HS-27A (cell line): ENCODE data around the gene PALB2.
"Not testable (repeated sequence)": the region's sequence is repeated elsewhere in the genome, so short reads cannot be mapped to it uniquely, and the experiment has no call there.

Source experiments
- DNase-seq: peaks from one replicate; pipeline ENCODE4 v3.0.0-alpha.2; 2012; ENCODE audit warnings: low read depth, missing footprints

The PALB2 gene

DNA sequence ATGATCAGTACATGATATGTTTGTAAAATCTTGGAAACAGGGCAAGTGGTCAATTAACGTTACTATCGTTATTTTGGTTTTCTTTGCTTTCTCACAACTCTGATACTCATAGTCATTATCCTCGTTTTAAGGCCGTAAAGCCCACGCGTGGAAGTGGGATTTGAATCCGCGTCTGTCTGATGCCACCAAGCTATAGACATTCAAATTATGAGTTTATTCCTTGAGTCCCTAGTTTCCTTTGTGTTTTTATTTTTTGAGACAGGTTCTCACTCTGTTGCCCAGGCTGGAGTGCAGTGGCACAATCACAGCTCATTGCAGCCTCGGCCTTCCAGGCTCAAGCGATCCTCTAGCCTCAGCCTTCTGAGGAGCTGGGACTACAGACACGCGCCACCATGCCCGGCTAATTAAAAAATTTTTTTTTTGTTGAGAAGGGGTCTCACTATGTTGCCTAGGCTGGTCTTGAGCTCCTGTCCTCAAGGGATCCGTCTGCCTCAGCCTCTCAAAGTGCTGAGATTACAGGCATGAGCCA lies 1.2 kb upstream of the PALB2 start:
- no peak for DNase-seq

DNA sequence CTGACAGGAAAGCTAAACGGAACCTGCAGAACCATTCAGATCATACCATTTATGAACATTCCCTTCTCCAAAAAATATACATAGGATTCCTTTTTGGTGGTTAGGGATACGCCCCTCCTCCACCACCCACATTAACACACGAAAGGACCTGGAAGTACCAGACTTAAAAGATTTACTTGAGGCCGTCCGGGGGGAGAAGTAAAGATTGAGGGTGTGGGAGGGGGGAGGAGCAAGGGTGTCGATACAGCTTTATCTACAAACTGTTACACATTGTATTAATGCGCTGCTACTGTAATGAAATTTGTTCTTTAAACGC lies 537 bp downstream of the PALB2 start:
- DNase-seq, result no peak

DNA sequence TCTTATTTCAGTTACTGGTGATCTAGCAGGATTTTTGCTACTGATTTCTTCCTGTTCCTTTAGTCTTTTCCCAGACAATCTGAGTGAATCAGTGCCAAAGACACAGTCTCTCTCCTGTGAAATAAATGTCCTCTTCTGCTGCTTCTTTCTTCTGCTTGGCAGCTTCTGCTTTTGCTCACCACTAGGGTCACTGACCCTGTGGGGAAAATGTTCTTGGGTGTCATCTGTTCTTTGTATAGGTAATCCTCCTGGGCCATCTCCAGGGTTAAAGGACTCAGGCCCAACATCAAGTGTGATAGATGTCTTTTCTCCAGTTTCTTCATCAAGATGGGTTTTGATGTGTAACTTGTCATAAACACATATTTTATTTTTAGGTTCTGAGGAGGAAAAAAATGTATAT lies 5.2 kb downstream of the PALB2 start:
- DNase-seq, result no peak

DNA sequence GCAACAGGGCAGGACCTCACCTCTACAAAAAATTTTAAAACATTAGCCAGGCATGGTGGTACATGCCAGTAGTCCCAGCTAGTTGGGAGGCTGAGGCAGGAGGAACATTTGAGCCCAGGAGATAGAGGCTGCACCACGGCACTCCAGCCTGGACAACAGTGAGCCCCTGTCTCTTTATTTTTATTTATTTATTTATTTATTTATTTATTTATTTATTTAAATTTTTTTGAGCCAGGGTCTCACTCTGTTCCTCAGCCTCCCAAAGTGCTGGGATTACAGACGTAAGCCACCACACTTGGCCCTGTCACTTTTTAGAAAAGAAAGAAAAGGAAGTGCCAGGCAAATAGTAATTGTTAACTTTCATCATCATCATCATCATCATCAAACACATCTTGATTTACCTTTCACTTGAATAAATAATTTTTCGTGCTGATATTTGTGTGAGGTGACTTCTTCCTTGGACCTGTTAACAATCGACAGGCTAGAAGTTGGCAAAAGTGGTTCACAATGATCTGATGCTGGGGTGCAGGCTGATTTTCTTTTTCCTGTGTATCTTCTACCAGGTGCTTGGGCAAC lies 6.6 kb downstream of the PALB2 start:
- DNase-seq, result no peak

DNA sequence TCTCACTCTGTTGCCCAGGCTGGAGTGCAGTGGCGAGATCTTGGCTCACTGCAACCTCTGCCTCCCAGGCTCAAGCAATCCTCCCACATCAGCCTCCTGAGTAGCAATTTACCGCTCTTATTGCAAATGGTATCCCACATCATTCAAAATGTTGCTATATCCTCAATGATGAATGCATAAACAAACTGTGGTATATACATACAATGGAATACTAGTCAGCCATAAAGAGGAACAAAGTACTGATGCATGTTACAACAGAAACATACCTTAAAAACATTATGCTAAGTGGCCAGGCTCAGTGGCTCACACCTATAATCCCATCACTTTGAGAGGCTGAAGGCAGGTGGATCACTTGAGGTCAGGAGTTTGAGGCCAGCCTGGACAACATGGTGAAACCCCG lies 9.2 kb downstream of the PALB2 start:
- not testable (repeated sequence) for DNase-seq

DNA sequence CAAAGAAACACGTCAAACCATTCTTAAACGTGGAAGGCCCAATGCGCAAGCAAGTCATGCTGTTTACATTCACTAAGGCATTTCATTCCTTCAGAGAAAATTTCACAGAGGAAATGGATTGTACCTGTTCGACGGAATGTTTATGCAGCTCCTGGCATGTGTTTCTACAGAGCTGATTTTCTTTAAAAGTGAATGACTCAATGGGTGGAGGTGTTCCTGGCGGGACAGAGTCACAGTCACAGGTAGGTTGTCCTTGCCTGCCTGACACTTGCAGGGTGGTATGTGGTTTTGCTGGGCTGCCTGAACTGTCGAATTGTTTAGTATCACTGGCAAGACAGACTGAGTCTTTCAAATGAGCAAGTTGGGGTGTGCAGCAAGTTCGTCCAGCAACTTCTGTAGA lies 11.6 kb downstream of the PALB2 start:
- no peak for DNase-seq

DNA sequence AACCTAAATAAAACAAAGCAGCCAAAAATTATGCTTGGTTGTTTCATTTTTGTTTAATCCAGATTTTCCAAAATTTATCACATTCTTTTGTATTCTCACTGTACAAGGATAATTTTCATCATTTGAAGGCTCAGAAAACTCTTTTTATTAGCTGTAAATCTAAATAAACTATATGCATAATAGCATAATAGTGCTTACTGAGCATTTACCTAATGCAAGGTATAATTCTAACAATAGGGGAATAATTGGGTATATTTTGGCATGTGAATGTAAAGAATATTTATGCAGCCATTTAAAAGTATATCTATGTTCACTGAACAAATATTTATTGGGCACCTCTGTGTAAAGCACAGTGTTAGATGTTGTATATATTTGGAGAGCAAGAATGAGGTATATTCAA lies 17.0 kb downstream of the PALB2 start:
- DNase-seq, result no peak

DNA sequence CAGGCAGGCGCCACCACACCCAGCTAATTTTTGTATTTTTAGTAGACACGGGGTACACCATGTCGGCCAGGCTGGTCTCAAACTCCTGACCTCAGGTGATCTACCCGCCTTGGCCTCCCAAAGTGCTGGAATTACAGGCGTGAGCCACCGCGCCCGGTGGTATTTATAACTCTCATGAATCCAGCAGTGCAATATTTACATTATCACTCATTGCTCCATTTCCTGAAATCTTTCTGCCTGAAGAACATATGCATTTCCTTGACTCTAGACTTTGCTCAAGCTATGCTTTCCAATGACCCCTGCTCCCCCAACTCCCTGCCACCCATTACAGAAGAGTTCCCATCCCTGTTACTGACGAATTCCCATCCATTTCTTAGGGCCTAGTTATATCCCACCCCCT lies 25.3 kb downstream of the PALB2 start:
- no peak for DNase-seq

DNA sequence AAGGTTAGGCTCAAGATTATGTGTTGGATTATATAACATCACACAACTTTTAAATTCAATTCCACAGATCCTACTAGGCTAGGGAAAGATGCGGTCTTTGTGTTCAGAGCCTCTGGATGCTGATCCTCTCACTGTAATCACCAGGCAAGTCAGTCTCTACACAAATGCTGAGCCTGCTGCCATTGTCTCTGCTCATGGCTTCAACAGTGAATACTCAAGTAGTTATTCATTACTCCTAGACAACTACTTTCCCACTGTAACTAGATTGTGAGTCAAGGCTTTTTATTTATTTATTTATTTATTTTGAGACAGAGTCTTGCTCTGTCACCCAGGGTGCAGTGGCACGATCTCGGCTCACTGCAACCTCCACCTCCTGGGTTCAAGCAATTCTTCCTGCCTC lies 29.2 kb downstream of the PALB2 start:
- no peak for DNase-seq

DNA sequence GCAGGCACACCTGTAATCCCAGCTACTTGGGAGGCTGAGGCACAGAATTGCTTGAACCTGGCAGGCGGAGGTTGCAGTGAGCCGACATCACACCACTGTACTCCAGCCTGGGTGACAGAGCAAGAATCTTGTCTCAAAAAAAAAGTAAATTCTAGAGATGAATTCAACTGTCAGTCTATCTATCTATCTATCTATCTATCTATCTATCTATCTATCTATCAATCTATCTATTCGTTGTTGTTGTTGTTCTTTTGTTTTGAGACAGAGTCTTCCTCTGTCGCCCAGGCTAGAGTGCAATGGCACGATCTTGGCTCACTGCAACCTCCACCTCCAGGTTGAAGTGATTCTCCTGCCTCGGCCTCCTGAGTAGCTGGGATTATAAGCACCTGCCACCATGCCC lies 30.2 kb downstream of the PALB2 start:
- DNase-seq, result not testable (repeated sequence)

DNA sequence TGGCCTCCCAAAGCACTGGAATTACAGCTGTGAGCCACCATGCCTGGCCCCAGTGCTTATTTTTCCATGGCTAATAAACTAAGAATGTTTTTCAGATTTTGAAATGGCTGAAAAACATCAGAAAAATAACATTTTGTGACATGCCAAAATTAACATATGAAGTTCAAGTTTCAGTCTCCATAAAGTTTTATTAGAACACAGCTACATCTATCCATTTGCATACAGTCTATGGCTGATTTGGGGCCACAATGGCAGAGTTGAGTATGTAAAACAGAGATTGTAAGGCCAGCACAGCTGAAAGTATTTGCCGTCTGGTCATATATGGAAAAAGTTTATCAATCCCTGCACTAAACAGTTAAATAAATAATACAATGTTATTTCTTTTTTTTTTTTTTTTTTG lies 31.2 kb downstream of the PALB2 start:
- DNase-seq, result no peak

DNA sequence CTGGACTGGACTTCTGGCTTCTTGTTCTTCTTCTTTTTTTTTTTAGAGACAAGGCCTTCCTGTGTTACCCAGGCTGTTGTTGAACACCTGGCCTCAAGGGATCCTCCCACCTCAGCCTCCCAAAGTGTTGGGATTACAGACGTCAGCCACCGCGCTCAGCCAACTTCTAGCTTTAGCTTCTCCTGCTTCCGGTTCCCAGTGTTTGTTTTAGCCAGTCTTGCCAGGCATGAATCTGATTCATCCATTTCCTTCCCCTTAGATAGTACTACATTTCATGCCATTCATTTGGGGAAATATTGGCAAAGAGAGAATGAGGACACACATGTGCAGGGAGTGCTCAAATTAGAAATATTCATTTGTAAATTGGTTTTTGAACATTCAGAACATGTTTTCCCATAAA lies 32.9 kb downstream of the PALB2 start:
- DNase-seq, result no peak

DNA sequence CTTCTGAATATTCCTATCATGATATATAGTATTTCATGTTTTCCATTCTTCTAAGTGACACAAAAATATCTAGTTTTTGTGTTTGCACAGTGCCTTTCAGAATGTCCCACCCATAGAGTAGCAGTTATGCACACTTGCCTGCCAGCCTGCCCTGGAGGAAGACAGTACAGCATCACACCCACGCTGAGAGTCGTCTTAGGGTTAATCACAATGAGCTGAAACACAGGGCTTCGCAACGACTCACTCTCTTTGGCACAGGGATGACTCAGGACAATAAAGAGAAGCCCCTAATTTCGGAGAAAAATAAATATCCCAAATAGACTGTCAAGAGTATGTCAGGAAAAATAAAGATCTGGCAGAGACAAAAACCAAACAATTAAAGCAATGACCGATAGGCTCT lies 33.4 kb downstream of the PALB2 start:
- DNase-seq, result no peak

DNA sequence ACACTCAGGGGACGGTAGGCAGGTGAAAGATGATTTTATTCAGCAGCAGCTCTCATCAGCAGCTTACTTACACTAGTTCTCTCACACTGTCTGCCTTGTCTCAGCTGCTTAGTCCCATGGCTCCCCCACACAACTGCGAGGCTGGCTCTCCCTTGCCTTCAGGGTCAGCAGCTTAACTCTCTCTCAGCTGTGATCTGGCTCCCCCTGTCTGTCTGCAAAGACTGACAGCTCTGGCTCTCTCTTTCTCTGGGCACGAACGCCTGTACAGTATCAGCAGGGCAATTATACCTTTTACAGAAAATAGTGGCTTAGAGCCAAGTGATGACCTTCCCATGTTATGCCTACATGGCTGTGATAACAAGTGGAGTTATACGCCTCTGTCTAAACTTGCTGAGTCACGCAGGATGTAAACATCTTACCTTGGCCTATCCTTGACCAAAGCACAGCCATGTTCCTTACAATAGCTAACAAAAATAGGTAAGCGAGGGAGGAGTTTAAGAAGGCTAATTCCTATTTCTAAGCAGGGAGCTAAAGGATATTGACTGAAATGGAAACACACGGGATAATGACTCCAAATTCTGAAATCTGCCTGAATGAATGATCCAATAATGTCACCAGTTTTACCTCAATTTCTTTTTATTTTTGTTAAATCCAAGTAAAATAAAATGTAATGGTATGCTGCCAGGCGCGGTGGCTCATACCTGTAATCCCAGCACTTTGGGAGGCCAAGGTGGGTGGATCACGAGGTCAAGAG lies 43.9 kb downstream of the PALB2 start:
- no peak for DNase-seq

DNA sequence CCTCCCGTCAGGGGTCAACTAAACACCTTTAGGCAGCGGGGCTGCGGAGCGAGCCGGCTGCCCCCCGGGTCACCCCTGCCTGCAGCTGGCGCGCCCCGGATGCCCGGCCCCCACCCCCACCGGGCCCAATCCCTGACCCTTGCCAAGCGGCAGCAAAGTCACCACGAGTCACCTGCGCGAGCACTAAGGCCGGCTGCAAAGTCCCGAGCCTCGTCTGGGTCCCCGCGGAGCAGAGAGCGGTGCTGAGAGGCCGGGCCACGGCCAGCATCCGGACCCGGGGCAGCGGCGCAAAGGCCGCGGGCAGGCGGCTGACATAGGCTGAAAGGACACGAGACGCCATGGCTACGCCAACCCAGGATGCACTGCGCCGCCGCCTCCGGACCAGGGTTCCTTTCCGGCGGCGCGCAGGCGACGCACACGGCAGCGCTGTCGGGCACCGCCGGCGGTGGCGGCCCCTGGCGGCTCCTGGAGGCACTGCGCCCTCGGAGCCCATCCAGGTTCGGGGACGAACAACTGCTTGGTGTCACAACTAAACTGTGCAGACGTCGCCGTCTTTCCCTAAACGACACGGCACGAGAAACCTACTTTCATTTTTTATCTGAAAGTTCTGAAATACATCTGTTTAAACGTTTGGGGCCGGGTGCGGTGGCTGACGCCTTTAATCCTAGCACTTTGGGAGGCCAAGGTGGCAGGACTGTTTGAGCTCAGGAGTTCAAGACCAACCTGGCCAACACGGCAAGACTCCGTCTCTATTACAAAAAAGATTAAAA lies 45.0 kb downstream of the PALB2 start, which contains the start of gene NDUFAB1:
Gene NDUFAB1 (minus strand): TSS at position 366 of the 770 bp plus-strand sequence. CDS start 26 bp downstream, at position 340.
- peak; percentile 40 for DNase-seq

DNA sequence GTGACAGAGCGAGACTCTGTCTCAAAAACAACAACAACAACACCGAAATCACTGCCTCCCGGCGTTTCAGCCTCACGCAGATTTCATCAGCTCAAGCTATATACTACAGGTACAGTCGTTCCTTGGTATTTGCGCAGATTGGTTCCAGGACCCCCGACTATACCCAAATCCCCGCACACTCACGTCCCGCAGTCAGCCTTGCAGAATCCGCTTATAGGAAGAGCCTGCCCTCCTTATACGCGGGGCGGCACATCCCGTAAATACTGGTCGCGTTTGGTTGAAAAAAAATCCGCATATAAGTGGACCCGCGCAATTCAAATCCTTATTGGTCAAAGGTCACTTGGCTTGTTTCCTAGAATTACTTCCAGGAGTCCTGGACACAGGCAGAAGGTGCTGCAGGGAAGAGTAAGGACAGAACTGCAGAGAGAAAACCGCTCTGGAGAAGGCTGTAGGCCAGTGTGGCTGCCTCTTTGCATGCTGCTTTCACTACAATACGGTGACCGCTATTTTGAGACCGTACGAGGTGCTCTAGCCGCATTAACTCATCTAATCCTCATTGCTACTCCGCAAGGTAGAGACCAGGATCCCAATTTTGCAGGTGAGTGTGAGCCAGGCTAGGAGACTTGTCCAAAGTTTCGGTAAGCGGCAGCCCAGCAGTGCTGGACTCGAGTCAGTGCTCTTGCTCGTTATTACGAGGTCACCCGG lies 45.7 kb downstream of the PALB2 start:
- DNase-seq, result no peak

DNA sequence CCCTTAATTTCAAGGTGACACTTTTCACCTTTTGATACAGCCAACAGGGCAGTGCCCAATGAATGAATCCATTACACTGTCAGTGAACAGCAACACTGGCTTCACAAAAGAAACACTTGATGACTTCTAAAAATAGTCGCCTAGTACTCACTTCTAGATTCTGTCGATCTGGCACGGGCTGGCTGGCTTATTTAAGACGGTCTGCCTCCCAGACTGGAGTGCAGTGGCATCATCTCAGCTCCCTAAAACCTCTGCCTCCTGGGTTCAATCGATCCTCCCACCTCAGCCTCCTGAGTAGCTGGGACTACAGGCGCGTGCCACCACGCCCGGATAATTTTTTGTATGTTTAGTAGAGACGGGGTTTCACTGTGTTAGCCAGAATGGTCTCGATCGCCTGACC lies 46.9 kb downstream of the PALB2 start:
- DNase-seq, result no peak

DNA sequence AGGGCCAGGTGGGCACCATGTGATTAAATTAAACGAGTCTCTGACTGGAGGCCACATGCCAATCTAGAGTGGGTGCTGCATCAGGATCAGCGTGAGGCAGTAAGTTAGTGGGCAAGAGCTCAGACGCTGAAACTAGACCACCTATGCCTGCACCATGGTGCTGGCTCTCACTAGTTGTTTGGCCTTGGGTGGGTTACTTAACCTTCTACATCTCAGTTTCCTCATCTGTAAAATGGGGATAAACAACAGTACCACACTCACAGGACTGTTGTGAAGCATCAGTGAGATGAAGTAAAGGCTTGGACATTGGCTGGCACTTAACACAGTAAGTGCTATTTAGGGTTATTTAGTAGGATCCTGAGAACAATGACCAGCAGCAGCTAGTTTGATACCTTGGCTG lies 50.9 kb downstream of the PALB2 start:
- DNase-seq, result no peak

DNA sequence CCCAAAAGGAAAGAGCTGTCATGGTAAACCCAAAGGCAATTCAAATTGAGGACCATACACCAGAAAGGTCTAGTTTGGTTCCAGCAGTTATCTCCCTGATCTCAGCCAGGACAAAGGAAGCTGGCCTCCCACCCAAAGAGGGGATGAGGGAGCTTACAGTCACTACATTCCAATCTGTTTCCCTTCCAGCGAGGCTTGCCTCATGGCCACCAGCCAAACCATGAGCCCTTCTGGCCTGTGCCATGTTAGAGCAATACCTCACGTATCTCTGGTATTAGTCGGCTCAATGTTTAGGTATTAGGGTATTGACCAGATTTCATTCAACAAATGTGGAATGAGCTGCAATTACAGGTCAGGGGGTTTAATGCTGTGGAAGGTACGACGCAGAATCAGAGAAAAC lies 53.4 kb downstream of the PALB2 start:
- peak; percentile 87 for DNase-seq

DNA sequence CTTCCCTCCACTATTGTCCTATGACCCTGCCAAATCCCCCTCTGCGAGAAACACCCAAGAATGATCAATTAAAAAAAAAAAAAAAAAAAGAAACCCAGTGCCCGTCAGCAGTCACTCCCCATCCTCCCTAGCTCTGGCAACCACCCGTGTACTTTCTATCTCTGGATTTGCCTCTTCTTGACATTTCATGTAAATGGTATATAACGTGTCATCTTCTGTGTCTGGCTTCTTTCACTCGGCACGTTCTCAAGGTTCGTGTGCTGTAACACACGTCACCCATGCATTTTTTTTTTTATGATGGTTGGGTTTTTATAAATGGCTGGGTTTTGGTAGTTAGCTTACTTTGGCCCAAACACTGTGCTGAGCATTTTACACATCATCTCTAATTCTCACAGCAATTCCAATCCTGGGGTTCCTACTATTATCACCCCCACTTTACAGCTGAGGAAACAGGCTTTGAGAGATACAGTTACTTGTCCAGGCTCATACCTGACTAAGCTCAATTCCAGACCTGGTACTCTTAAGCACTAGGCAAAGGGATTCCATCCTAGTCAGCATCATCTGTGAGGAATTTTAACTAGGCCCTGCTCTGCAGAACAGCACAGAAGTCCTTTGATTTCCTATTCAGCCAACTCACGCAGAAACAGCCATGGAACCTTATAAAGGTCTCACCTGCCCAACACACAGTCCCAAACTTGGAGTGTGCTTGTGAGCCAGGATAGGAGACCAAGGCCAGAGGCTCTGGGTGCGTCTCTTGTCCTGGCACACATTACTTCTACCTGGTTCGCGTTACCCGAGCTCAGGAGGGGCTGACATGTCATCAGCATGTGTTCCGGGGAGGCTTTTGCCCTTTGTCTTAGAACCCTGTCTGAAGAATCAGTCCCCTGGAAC lies 56.7 kb downstream of the PALB2 start:
- no peak for DNase-seq

DNA sequence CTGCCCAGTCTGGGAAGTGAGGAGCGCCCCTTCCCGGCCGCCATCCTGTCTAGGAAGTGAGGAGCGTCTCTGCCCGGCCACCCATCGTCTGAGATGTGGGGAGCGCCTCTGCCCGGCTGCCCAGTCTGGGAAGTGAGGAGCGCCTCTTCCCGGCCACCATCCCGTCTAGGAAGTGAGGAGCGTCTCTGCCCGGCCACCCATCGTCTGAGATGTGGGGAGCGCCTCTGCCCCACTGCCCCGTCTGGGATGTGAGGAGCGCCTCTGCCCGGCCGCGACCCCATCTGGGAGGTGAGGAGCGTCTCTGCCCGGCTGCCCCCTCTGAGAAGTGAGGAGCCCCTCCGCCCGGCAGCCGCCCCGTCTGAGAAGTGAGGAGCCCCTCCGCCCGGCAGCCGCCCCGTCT lies 57.8 kb downstream of the PALB2 start:
- not testable (repeated sequence) for DNase-seq
